Ovary (tissue), 9 donors: ENCODE results near the gene HUWE1. TPM values are rescaled to one million over a fixed set of nuclear protein-coding genes. Genes with fewer than 3 reads are reported as not detected.
"Not testable (repeated sequence)": the region's sequence is repeated elsewhere in the genome, so short reads cannot be mapped to it uniquely, and the experiment has no call there.

Source experiments
- DNase-seq, 5 donors: peaks; one replicate each; pipeline ENCODE4 v3.0.0-alpha.2; 2019 to 2020
- H3K27ac ChIP-seq, 2 donors: fragments of 200-600 bp; one replicate each; pipeline versions ENCODE4 v1.5.1 to v1.8.0; 2019 to 2022
- H3K27me3 ChIP-seq: fragments of 200-600 bp; one replicate; pipeline ENCODE4 v1.8.0; 2022
- H3K36me3 ChIP-seq: fragments of 200-600 bp; sonication (generic); one replicate; pipeline ENCODE4 v1.5.1; 2019
- H3K4me1 ChIP-seq: one replicate; pipeline ENCODE4 v1.8.1; 2013; ENCODE audit warnings: mild to moderate bottlenecking, moderate library complexity; ENCODE audit not compliant: insufficient read depth
- H3K4me3 ChIP-seq: fragments of 200-600 bp; sonication (generic); one replicate; pipeline ENCODE4 v1.5.1; 2017
- H3K9me3 ChIP-seq, 2 donors: fragments of 200-600 bp in 1 of 2; sonication (generic) in 1 of 2; one replicate each; pipeline versions ENCODE4 v1.5.1 to v1.8.1; 2013 to 2019; ENCODE audit warnings: mild to moderate bottlenecking in 1 of 2, moderate library complexity in 1 of 2
- CTCF ChIP-seq, 3 donors: fragments of 450-650 bp in 2 of 3; fragments of 200-600 bp in 1 of 3; IDR thresholded peaks; one replicate each; pipeline versions ENCODE4 v1.5.1 to v1.8.0; 2016 to 2022; ENCODE audit warnings: antibody characterized with exemption in 3 of 3, mild to moderate bottlenecking in 1 of 3
- EP300 ChIP-seq: sonication (generic); formaldehyde crosslinking; IDR thresholded peaks from one replicate; pipeline ENCODE4 v1.6.1; 2017; ENCODE audit warnings: antibody characterized with exemption
- POLR2A ChIP-seq: fragments of 450-650 bp; IDR thresholded peaks from one replicate; pipeline ENCODE4 v1.6.1; 2017; ENCODE audit warnings: antibody characterized with exemption, mild to moderate bottlenecking, moderate library complexity
- WGBS, 3 donors: extraction: QIAGEN DNeasy Blood & Tissue Kit in 1 of 3; methylation state at CpG; one replicate each; pipeline versions ENCODE4 v1.1.5 to v1.1.7; 2013 to 2017; 5-methylcytosine and 5-hydroxymethylcytosine counted together
- intact Hi-C, 4 donors: fragments of 100-400 bp; cut with DNase I; formaldehyde crosslinking; loops; one replicate each; pipeline versions ENCODE4 v1.11.0 to v1.15.1; 2022 to 2023
- polyA plus RNA-seq, 2 donors: library from polyadenylated mRNA; stranded (reverse); fragments of 200-250 nt in 1 of 2; fragments of 350-450 nt in 1 of 2; fragmentation: Illumina TruSeq in 1 of 2; extraction: RNeasy Lipid Tissue Mini Kit (QIAGEN cat#74804) in 1 of 2; gene quantifications; one replicate each; pipeline ENCODE4 v1.2.3, GENCODE V29; 2013 to 2014
- total RNA-seq, 7 donors: library from RNA; depleted of rRNA in 2 of 7; stranded (reverse); fragments of >200 nt in 2 of 7; fragmentation: NEBNext Ultra II Directional in 3 of 7; extraction: Animal tissue kit (Norgen Biotek cat#: 25700) in 3 of 7; gene quantifications; one replicate each; pipeline versions ENCODE4 v1.1.0 to v1.2.4, GENCODE V29; 2016 to 2023
- donor health status: DM: no; HTN: no; CAD: no; lungs with moderate emphysema.
- donor health status: DM: no; HTN: no; CAD: no.
- donor health status: Bipolar disorder and iron deficiency.
- donor health status: DM: yes; HTN: yes; CAD: no.
- donor health status: DM: no; HTN: no; CAD: no.
- donor health status: DM: yes; HTN: yes; CAD: no.

Gene HUWE1
- total and polyA plus RNA-seq, 9 donors = 58.2 to 198 (median 188) TPM

GRCh38 chrX:53550756-53551463 is 135.6 kb downstream of the HUWE1 start:
- H3K36me3 ChIP-seq = no peaks in the 10 kb centered on the region
- 89 to 90% (median 89%) methylated on average over 18 of the region's 18 CpGs for WGBS, 3 donors
- TF ChIP-seq POLR2A = no peak
- no peak for TF ChIP-seq EP300
- no peak for TF ChIP-seq CTCF (IDR thresholded peaks at IDR 0.05)

GRCh38 chrX:53547668-53548067 is 138.9 kb downstream of the HUWE1 start:
- Histone ChIP-seq H3K9me3 (no peaks in the 10 kb centered on the region), H3K4me1 (no peaks in the 10 kb centered on the region), H3K36me3 (no peaks in the 10 kb centered on the region), H3K4me3 (no peak overlapping the region), H3K27ac (no peak overlapping the region), H3K27me3 (no peaks in the 10 kb centered on the region)
- 81 to 87% (median 82%) methylated on average over 12 of the region's 12 CpGs for WGBS, 3 donors
- intact Hi-C loops = no loop called here
- no peak for TF ChIP-seq POLR2A
- no peak for TF ChIP-seq CTCF (IDR thresholded peaks at IDR 0.05)
- no peak for TF ChIP-seq EP300
- no peak for DNase-seq

More at GRCh38 chrX:53550756-53551463, 135.6 kb downstream of the HUWE1 start:
- Histone ChIP-seq H3K27me3 (no peaks in the 10 kb centered on the region), H3K4me3 (no peak overlapping the region), H3K9me3 (no peaks in the 10 kb centered on the region), H3K4me1 (no peaks in the 10 kb centered on the region), H3K27ac (no peak overlapping the region)
- intact Hi-C loops = no loop called here
- DNase-seq = no peak

GRCh38 chrX:53544936-53545335 is 141.6 kb downstream of the HUWE1 start:
- WGBS, 3 donors = 75 to 87% (median 77%) methylated on average over 9 of the region's 9 CpGs
- intact Hi-C loops = no loop called here
- TF ChIP-seq EP300 = no peak
- Histone ChIP-seq H3K36me3 (no peaks in the 10 kb centered on the region), H3K27me3 (no peaks in the 10 kb centered on the region), H3K4me1 (no peaks in the 10 kb centered on the region), H3K9me3 (no peaks in the 10 kb centered on the region), H3K27ac (no peak overlapping the region), H3K4me3 (no peak overlapping the region)
- no peak for DNase-seq

- Histone ChIP-seq H3K4me1 (no peaks in the 10 kb centered on the region), H3K4me3 (no peak overlapping the region), H3K27me3 (no peaks in the 10 kb centered on the region), H3K27ac (no peak overlapping the region), H3K9me3 (no peaks in the 10 kb centered on the region), H3K36me3 (no peaks in the 10 kb centered on the region)
- DNase-seq = peak; percentile 28 to 57 (median 35)
- WGBS, 3 donors = 28 to 36% (median 35%) methylated on average over 8 of the region's 8 CpGs
- TF ChIP-seq CTCF (IDR thresholded peaks at IDR 0.05) (no peak), EP300 (no peak), POLR2A (no peak)
- intact Hi-C loops = no loop called here
These were observed 147.7 kb downstream of the HUWE1 start for GRCh38 chrX:53538781-53539180.

- H3K4me3 ChIP-seq, H3K9me3 ChIP-seq, H3K27ac ChIP-seq, H3K36me3 ChIP-seq, H3K27me3 ChIP-seq, intact Hi-C loops, H3K4me1 ChIP-seq, DNase-seq: not testable (repeated sequence)
- WGBS, 3 donors = 72 to 77% (median 76%) methylated on average over 21 of the region's 21 CpGs
These were observed 155.1 kb downstream of the HUWE1 start for GRCh38 chrX:53531255-53531966.
